Metanephros (tissue), 1 donor: ENCODE data around the gene PCDHGA10. TPM values are rescaled to one million over a fixed set of nuclear protein-coding genes. Genes with fewer than 3 reads are reported as not detected.

Experiments used
- total RNA-seq: library from RNA; depleted of rRNA; stranded (reverse); fragments of >200 nt; gene quantifications from one replicate; pipeline ENCODE4 v1.2.3, GENCODE V29; 2014

Gene PCDHGA10
- total RNA-seq = 9.1 TPM

DNA sequence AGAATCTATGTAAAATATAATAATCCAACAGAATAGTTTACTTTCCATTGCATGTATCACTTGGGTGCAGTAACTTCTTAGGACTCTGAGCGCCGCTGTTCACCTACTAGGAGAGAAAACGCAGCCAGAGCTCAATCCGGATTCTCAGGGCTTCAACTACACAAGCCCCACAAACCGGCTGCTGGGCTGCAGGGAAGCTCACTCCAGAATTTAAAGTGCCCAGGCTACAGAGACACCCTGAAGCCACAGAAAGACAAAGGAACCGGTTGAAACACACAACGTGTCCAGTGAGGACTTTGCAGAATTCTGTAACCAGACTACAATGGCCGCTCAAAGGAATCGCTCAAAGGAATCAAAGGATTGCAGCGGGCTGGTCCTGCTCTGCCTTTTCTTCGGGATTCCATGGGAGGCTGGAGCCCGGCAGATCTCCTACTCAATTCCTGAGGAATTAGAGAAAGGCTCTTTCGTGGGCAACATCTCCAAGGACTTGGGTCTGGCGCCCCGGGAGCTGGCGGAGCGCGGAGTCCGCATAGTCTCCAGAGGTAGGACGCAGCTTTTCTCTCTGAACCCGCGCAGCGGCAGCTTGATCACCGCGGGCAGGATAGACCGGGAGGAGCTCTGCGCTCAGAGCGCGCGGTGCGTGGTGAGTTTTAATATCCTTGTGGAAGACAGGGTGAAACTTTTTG is at the start of gene PCDHGA10:
TSS of gene PCDHGA10 (plus strand) at position 134 of the 686 bp plus-strand sequence. CDS start at position 323, 189 bp downstream.

GRCh38 chr5:141363952-141364660 is 48.7 kb upstream of the PCDHGA10 start, which contains the start of gene PCDHGA5:
PCDHGA5 (plus strand) TSS chr5:141364162; CDS start chr5:141364331, 169 bp downstream.

DNA sequence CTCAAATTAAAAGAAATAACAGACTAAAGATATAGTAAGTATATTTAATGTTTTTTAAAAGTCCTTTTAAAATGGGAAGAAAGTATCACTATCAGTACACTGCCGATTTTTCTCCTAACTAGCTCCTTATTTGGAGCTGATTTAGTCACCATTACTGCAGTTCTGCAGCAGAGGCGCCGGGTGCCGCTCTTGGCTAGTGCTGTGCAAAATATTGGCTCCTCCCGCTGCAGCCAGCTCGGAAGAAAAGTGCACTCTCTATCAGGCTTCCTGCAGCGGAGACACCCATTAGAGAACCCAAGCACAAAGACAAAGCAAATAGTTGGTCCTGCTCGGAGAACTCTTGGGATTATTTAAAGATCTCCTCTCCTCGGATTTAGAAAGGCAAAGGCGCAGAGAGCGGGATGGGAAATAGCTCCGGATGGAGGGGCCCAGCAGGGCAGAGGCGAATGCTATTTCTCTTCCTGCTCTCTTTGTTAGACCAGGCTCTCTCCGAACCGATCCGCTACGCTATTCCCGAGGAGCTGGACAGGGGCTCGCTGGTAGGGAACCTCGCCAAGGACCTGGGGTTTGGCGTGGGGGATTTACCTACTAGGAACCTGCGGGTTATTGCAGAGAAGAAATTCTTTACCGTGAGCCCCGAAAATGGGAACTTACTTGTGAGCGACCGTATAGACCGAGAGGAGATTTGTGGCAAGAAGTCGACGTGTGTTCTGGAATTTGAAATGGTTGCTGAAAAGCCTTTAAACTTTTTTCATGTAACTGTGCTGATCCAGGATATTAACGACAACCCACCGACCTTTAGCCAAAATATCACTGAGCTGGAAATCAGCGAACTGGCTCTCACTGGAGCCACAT is 42.6 kb upstream of the PCDHGA10 start, which contains the start of gene PCDHGB3:
TSS of gene PCDHGB3 (plus strand) at position 249 of the 855 bp plus-strand sequence. CDS start at position 402, 153 bp downstream.

DNA sequence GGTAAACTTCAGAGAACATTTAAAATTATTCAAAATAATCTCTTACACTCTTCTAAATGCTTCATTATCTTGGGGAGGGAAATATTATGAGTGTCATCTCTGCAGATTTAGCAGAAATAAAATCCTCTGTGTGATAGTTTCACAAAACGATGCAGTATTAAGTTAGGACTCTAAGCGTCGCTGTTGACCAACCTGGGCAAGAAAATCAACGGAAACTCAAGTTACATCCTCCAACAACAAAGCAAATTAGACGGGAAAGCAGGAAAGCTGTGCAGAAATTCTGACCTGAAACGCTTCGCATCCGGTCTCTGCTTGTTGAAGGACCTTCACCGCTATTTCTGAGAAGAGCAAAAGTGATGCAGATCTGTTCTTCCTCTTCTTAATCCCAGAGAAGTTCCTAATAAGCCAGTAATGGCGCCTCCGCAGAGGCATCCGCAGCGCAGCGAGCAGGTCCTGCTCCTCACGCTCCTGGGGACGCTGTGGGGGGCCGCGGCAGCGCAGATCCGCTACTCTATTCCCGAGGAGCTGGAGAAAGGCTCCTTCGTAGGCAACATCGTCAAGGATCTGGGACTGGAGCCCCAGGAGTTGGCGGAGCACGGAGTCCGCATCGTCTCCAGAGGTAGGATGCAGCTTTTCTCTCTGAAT is 39.0 kb upstream of the PCDHGA10 start, which contains the start of gene PCDHGA6:
TSS of gene PCDHGA6 (plus strand) at position 219 of the 645 bp plus-strand sequence. CDS start at position 412, 193 bp downstream.

GRCh38 chr5:141382469-141383294 is 30.1 kb upstream of the PCDHGA10 start, which contains the start of gene PCDHGA7:
PCDHGA7 (plus strand) TSS chr5:141382742; CDS start chr5:141382900, 158 bp downstream.

GRCh38 chr5:141387557-141388311 is 25.1 kb upstream of the PCDHGA10 start, which contains the start of gene PCDHGB4:
PCDHGB4 (plus strand) TSS chr5:141387698; CDS start chr5:141387885, 187 bp downstream.

DNA sequence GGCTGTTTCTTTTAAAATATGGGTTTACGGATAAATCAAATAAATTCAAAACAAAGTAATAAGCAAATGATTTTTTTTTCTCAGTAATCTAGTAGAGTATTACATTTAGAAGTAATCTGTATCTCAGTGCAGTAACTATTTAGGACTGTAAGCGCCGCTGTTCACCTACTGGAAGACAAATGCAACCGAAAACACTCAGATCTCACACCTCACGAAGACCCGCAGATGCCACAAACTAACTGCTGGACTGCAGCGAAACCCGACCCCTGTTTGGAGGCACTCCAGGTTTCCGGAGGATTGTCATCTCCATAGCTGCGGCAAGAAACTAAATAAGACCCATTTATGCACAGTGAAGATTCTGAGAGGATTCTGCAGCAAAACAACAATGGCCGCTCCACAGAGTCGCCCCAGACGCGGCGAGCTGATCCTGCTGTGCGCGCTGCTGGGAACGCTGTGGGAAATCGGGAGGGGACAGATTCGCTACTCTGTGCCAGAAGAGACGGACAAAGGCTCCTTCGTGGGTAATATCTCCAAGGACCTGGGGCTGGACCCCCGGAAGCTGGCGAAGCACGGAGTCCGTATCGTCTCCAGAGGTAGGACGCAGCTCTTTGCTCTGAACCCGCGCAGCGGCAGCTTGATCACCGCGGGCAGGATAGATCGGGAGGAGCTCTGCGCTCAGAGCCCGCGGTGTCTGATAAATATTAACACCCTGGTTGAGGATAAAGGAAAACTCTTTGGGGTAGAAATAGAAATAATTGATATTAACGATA is 20.2 kb upstream of the PCDHGA10 start, which contains the start of gene PCDHGA8:
TSS of gene PCDHGA8 (plus strand) at position 205 of the 770 bp plus-strand sequence. CDS start at position 386, 181 bp downstream.

GRCh38 chr5:141397756-141398551 is 14.8 kb upstream of the PCDHGA10 start, which contains the start of gene PCDHGB5:
PCDHGB5 (plus strand) TSS chr5:141397947; CDS start chr5:141398128, 181 bp downstream.

DNA sequence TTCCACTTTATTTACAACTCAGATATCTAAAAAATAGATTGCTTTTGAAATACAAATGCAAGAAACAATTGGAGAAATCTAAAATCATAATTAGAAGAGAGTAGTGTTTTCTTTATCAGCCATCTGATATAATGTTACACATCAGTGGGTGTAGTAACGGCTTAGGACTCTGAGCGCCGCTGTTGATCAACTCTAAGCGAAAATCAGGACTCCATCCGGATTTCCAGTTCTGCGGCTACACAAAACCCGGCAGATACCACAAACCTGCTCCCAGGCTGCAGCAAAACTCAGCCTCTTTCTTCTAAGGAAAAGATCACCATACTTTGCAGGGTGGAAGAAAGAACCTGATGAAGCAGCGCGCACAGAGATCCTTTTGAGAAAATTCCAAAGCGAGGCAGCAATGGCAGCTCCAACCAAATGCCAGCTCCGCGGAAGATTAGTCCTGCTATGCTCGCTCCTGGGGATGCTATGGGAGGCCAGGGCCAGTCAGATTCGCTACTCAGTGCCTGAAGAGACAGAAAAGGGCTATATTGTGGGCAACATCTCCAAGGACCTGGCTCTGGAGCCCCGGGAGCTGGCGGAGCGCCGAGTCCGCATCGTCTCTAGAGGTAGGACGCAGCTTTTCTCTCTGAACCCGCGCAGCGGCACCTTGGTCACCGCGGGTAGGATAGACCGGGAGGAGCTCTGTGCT is 10.1 kb upstream of the PCDHGA10 start, which contains the start of gene PCDHGA9:
TSS of gene PCDHGA9 (plus strand) at position 226 of the 691 bp plus-strand sequence. CDS start at position 401, 175 bp downstream.

GRCh38 chr5:141407790-141408505 is 4.8 kb upstream of the PCDHGA10 start, which contains the start of gene PCDHGB6:
PCDHGB6 (plus strand) TSS chr5:141408021; CDS start chr5:141408203, 182 bp downstream.

GRCh38 chr5:141417494-141418172 is 4.8 kb downstream of the PCDHGA10 start, which contains the start of gene PCDHGB7:
PCDHGB7 (plus strand) TSS chr5:141417677; CDS start chr5:141417860, 183 bp downstream.

DNA sequence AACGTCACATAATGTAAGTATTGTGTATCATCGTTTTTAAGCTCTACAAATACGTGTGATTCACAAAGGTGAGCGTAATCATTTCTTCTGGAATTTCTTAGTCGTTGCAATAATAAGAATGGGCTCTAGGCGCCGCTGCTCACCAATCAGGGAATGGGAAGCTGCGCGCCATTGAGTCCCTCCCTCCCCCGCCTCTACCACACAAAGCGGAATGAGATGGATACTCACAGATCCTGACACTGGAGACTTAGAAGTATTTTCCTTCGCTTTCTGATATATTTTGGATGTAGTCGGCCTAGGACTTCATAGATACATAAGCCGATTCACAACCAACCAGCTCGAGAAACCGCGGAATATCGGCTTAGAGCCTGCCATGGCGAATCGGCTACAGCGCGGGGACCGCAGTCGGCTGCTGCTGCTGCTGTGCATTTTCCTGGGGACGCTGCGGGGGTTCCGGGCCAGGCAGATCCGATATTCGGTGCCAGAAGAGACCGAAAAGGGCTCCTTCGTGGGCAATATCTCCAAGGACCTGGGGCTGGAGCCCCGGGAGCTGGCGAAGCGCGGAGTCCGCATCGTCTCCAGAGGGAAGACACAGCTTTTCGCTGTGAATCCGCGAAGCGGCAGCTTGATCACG is 8.2 kb downstream of the PCDHGA10 start, which contains the start of gene PCDHGA11:
TSS of gene PCDHGA11 (plus strand) at position 197 of the 634 bp plus-strand sequence. CDS start at position 374, 177 bp downstream.

DNA sequence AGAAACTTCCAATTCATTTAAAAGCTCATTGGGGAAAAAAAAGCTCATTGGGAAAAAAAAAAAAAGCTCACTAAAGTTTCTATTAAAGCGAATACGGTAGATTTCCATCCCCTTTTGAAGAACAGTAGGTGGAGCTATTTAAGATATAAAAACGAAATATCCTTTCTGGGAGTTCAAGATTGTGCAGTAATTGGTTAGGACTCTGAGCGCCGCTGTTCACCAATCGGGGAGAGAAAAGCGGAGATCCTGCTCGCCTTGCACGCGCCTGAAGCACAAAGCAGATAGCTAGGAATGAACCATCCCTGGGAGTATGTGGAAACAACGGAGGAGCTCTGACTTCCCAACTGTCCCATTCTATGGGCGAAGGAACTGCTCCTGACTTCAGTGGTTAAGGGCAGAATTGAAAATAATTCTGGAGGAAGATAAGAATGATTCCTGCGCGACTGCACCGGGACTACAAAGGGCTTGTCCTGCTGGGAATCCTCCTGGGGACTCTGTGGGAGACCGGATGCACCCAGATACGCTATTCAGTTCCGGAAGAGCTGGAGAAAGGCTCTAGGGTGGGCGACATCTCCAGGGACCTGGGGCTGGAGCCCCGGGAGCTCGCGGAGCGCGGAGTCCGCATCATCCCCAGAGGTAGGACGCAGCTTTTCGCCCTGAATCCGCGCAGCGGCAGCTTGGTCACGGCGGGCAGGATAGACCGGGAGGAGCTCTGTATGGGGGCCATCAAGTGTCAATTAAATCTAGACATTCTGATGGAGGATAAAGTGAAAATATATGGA is 17.7 kb downstream of the PCDHGA10 start, which contains the start of gene PCDHGA12:
TSS of gene PCDHGA12 (plus strand) at position 176 of the 782 bp plus-strand sequence. CDS start at position 429, 253 bp downstream.

